Measurements from ENCODE around the gene TIFAB.
A peak's percentile ranks its signal among the peaks of the same experiment; 100 is the strongest.

Gene TIFAB

GRCh38 chr5:135441350-135441831 is 10.8 kb downstream of the TIFAB start:
- DNase-seq, result no peak

GRCh38 chr5:135440916-135441315 is 11.2 kb downstream of the TIFAB start:
- DNase-seq, result no peak

GRCh38 chr5:135439231-135440205 is 12.6 kb downstream of the TIFAB start:
- DNase-seq, result no peak

- no peak for DNase-seq
Observed at GRCh38 chr5:135438636-135439221, 13.4 kb downstream of the TIFAB start.

- DNase-seq, result no peak
Observed at GRCh38 chr5:135437796-135438560, 14.2 kb downstream of the TIFAB start.

- DNase-seq, result no peak
Observed at GRCh38 chr5:135437422-135437795, 14.7 kb downstream of the TIFAB start.

GRCh38 chr5:135436951-135437418 is 15.2 kb downstream of the TIFAB start:
- DNase-seq, result no peak

- DNase-seq, result no peak
Observed at GRCh38 chr5:135435467-135436330, 16.5 kb downstream of the TIFAB start.

- no peak for DNase-seq
Observed at GRCh38 chr5:135434591-135435466, 17.3 kb downstream of the TIFAB start.

GRCh38 chr5:135433681-135434426 is 18.3 kb downstream of the TIFAB start:
- DNase-seq, result no peak

GRCh38 chr5:135432113-135432512 is 20.0 kb downstream of the TIFAB start:
- no peak for DNase-seq

- DNase-seq, result no peak
Observed at GRCh38 chr5:135430135-135430437, 22.1 kb downstream of the TIFAB start.

GRCh38 chr5:135429301-135430134 is 22.6 kb downstream of the TIFAB start:
- DNase-seq, result peak in 1 of 2 experiments; percentile 45

- DNase-seq, result no peak
Observed at GRCh38 chr5:135428586-135428985, 23.6 kb downstream of the TIFAB start.

- no peak for DNase-seq
Observed at GRCh38 chr5:135426102-135427082, 25.8 kb downstream of the TIFAB start.

GRCh38 chr5:135425641-135426040 is 26.5 kb downstream of the TIFAB start:
- DNase-seq, result no peak

GRCh38 chr5:135423846-135424168 is 28.3 kb downstream of the TIFAB start:
- no peak for DNase-seq

GRCh38 chr5:135423146-135423845 is 28.9 kb downstream of the TIFAB start:
- DNase-seq, result no peak
